IPS-15b (cell line): Measurements from ENCODE around the gene JAG2.

Experiments
- H3K27me3 ChIP-seq: one replicate; pipeline ENCODE4 v1.6.1; 2013; ENCODE audit warnings: low read length; ENCODE audit not compliant: control insufficient read depth, insufficient read depth
- H3K36me3 ChIP-seq: one replicate; pipeline ENCODE4 v1.6.1; 2013; ENCODE audit warnings: low read length; ENCODE audit not compliant: control insufficient read depth, insufficient read depth
- H3K4me1 ChIP-seq: one replicate; pipeline ENCODE4 v1.6.1; 2013; ENCODE audit warnings: mild to moderate bottlenecking, low read length; ENCODE audit not compliant: control insufficient read depth, insufficient read depth
- H3K4me3 ChIP-seq: one replicate; pipeline ENCODE4 v1.5.1; 2013; ENCODE audit warnings: low read depth, low read length
- H3K9ac ChIP-seq: one replicate; pipeline ENCODE4 v1.6.1; 2013; ENCODE audit warnings: low read depth, mild to moderate bottlenecking, low read length
- H3K9me3 ChIP-seq: one replicate; pipeline ENCODE4 v1.6.1; 2013; ENCODE audit warnings: mild to moderate bottlenecking, low read length; ENCODE audit not compliant: control insufficient read depth, insufficient read depth

The JAG2 gene

GRCh38 chr14:105192866-105193731 is 24.5 kb upstream of the JAG2 start:
- Histone ChIP-seq H3K9ac (no peak overlapping the region), H3K27me3 (peaks cover 5% of the 10 kb centered on the region), H3K9me3 (no peaks in the 10 kb centered on the region), H3K4me1 (no peaks in the 10 kb centered on the region), H3K36me3 (no peaks in the 10 kb centered on the region), H3K4me3 (no peak overlapping the region)

- no peaks in the 10 kb centered on the region for H3K9me3 ChIP-seq
These were observed 19.5 kb upstream of the JAG2 start for GRCh38 chr14:105187935-105188524.

GRCh38 chr14:105187116-105187515 is 18.5 kb upstream of the JAG2 start:
- Histone ChIP-seq H3K36me3 (no peaks in the 10 kb centered on the region), H3K4me1 (no peaks in the 10 kb centered on the region), H3K9ac (no peak overlapping the region), H3K4me3 (no peak overlapping the region), H3K27me3 (peaks cover under 1% of the 10 kb centered on the region), H3K9me3 (no peaks in the 10 kb centered on the region)

More at GRCh38 chr14:105187935-105188524, 19.5 kb upstream of the JAG2 start:
- Histone ChIP-seq H3K4me1 (no peaks in the 10 kb centered on the region), H3K9ac (no peak overlapping the region), H3K36me3 (no peaks in the 10 kb centered on the region), H3K4me3 (no peak overlapping the region), H3K27me3 (no peaks in the 10 kb centered on the region)

- Histone ChIP-seq H3K4me1 (peaks cover 3% of the 10 kb centered on the region), H3K4me3 (no peak overlapping the region), H3K9ac (no peak overlapping the region), H3K36me3 (no peaks in the 10 kb centered on the region), H3K9me3 (no peaks in the 10 kb centered on the region), H3K27me3 (peaks cover 7% of the 10 kb centered on the region)
These were observed 17.4 kb upstream of the JAG2 start for GRCh38 chr14:105185973-105186372.

GRCh38 chr14:105185001-105185400 is 16.4 kb upstream of the JAG2 start:
- Histone ChIP-seq H3K27me3 (peaks cover 7% of the 10 kb centered on the region), H3K9ac (no peak overlapping the region), H3K36me3 (no peaks in the 10 kb centered on the region), H3K4me1 (peaks cover 3% of the 10 kb centered on the region), H3K9me3 (no peaks in the 10 kb centered on the region), H3K4me3 (no peak overlapping the region)

GRCh38 chr14:105184461-105184860 is 15.9 kb upstream of the JAG2 start:
- Histone ChIP-seq H3K27me3 (peaks cover 10% of the 10 kb centered on the region), H3K36me3 (peaks cover 3% of the 10 kb centered on the region), H3K9me3 (no peaks in the 10 kb centered on the region), H3K4me3 (no peak overlapping the region), H3K9ac (no peak overlapping the region), H3K4me1 (peaks cover 3% of the 10 kb centered on the region)

- H3K4me1 ChIP-seq = peaks cover 3% of the 10 kb centered on the region
- no peak overlapping the region for H3K4me3 ChIP-seq
- peaks cover 10% of the 10 kb centered on the region for H3K27me3 ChIP-seq
- no peaks in the 10 kb centered on the region for H3K9me3 ChIP-seq
- no peak overlapping the region for H3K9ac ChIP-seq
- H3K36me3 ChIP-seq = peaks cover 5% of the 10 kb centered on the region
These were observed 13.9 kb upstream of the JAG2 start for GRCh38 chr14:105182296-105183020.

GRCh38 chr14:105181549-105182295 is 13.1 kb upstream of the JAG2 start:
- Histone ChIP-seq H3K9ac (no peak overlapping the region), H3K4me1 (peaks cover 3% of the 10 kb centered on the region), H3K36me3 (peaks cover 5% of the 10 kb centered on the region), H3K27me3 (peaks cover 10% of the 10 kb centered on the region), H3K4me3 (peak overlapping the region; percentile 22), H3K9me3 (no peaks in the 10 kb centered on the region)

- Histone ChIP-seq H3K9me3 (no peaks in the 10 kb centered on the region), H3K4me1 (peaks cover 3% of the 10 kb centered on the region), H3K36me3 (peaks cover 5% of the 10 kb centered on the region), H3K9ac (no peak within 1 kb of the TSS), H3K27me3 (peaks cover 10% of the 10 kb centered on the region), H3K4me3 (peak within 1 kb of the TSS; percentile 66)
These were observed 12.3 kb upstream of the JAG2 start, which contains the start of gene NUDT14 for GRCh38 chr14:105180592-105181548. NUDT14 (minus strand) TSS chr14:105181312; CDS start chr14:105181209, 103 bp downstream.

GRCh38 chr14:105179191-105179590 is 10.6 kb upstream of the JAG2 start:
- Histone ChIP-seq H3K9me3 (no peaks in the 10 kb centered on the region), H3K9ac (no peak overlapping the region), H3K27me3 (peaks cover 10% of the 10 kb centered on the region), H3K4me3 (no peak overlapping the region), H3K4me1 (peaks cover 3% of the 10 kb centered on the region), H3K36me3 (peaks cover 9% of the 10 kb centered on the region)
